Measurements from ENCODE around the gene ATG2B.

Gene ATG2B, protein sequence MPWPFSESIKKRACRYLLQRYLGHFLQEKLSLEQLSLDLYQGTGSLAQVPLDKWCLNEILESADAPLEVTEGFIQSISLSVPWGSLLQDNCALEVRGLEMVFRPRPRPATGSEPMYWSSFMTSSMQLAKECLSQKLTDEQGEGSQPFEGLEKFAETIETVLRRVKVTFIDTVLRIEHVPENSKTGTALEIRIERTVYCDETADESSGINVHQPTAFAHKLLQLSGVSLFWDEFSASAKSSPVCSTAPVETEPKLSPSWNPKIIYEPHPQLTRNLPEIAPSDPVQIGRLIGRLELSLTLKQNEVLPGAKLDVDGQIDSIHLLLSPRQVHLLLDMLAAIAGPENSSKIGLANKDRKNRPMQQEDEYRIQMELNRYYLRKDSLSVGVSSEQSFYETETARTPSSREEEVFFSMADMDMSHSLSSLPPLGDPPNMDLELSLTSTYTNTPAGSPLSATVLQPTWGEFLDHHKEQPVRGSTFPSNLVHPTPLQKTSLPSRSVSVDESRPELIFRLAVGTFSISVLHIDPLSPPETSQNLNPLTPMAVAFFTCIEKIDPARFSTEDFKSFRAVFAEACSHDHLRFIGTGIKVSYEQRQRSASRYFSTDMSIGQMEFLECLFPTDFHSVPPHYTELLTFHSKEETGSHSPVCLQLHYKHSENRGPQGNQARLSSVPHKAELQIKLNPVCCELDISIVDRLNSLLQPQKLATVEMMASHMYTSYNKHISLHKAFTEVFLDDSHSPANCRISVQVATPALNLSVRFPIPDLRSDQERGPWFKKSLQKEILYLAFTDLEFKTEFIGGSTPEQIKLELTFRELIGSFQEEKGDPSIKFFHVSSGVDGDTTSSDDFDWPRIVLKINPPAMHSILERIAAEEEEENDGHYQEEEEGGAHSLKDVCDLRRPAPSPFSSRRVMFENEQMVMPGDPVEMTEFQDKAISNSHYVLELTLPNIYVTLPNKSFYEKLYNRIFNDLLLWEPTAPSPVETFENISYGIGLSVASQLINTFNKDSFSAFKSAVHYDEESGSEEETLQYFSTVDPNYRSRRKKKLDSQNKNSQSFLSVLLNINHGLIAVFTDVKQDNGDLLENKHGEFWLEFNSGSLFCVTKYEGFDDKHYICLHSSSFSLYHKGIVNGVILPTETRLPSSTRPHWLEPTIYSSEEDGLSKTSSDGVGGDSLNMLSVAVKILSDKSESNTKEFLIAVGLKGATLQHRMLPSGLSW (N-terminal part only)

DNA sequence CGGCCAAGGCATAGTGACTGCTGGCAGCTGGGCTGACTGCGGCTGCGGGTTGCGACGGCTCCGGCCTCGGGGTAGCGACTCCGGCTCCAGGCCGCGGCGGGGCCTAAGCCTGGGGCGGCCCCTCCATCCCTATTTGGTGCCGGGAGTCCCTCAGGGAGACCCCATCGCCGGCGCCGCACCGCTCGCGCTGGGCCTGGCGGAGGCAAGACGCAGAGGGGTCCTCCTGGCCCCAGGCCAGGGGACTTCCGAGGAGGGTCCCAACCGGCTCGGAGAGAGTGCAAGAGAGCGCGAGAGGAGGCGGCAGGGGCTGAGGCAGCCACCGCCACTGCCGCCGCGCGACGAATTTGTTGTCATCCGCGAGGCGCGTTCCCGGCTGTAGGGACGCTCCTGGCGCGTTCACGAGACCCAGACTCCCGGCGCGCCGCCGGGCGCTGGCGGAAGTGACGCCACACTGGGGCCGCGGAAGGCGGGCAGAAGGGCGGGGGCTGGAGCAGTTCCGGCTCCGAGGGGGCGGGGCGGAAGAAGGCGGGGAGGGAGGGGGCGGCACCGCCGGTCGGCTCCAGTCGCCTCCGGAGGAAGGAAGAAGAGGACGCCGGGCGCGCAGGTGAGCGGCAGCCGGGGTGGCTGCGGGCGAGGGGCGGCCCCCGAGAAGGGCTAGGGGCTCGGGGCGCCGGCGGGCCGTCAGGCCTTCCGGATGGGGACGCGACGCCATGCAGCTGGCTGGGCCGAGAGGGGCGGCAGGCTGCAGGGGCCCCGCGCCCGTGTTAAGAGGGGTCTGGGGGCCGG, at the start of gene ATG2B, which contains the start of gene GSKIP:
ATG2B (minus strand) TSS at position 377 of the 786 bp plus-strand sequence; CDS start at position 12, 365 bp downstream.
GSKIP (plus strand) TSS at position 562 of the 786 bp plus-strand sequence. CDS start 18,722 bp downstream, outside the sequence.
- DNase-seq: peak; percentile 61 to 84

DNA sequence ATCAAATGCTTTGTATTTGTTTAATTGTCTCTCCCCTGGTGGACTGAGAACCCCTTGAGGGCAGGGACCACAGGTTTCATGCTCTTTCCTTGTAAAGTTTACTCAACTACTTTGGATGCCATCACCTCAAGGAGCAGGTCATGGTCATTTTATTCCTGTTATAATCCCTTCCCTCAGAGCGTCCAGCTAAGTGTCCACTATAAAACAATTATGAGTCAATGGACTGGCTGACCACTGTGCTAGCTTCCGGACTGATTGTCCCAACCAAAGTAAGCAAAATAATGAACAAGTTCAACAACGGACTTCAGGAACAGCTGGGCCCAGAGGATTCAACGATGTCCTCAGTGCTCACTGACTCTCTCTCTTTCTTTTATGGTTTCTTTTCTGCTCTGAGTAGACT, 47.0 kb upstream of the ATG2B start:
- DNase-seq: no peak

DNA sequence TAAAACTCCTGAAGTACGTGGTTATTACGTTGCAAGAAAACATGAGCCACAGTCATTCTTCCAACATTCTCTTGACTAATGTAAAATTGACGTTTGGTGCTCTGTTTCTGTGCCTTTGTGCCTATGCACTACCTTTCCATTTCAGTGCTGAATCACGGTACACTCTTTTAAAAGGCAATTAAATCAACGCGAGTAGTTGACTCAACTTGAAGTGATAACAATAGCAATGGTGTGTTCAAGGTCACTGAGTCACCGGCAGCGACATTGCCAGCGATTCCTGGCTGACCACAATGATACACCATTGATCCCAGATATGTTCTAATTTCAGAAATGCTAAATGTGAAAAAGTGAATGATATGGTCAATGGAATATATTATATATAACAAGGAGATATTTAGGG, 46.6 kb upstream of the ATG2B start:
- no peak for DNase-seq

DNA sequence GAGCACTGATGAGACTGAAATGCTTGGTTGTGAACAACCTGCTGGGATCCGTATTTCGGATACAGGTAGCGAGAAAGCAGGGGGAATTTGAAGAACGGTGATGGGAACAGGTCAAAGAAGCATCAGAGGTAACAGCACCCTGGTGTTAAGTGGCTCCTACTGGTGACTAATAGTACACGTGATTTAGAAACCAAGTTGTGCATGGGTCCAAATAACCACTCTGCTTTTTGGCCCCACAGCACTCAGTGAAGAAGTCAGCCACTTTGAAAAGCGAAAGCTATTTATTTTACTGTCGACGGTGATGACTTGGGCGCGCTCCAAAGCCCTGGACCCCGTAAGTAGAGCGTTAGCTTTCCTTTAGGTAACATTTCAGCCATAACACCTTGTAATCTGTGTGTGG, 45.5 kb upstream of the ATG2B start:
- no peak for DNase-seq

DNA sequence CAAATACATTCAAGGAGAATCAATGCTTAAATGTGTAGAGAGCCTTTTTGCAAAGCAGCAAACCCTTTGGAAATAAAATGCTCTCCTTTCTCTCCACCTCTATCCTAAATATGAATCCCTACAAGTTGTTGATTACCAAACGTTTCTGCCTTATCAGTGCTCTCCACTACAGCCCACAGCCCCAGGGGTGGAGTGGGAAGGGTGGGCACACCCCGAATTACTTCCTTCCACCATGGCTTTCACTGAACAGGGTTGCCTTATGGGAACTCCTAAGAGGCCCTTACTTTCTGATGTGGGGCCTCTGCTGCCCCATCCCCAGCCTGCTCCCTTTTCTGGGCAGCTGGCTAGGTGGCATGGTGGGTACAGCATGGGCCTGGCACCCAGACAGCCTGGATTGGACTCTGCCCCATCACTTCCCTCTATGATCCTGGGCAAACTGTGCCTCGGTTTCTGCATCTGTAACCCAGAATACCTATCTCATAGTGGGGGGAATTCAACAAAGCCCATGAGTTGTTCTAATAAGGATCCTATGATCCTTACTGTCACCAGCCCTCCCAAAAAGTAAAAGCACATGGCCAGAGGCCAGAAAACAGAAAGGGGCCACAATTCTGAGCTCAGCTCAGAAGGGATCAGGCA, 44.9 kb upstream of the ATG2B start:
- DNase-seq: no peak

DNA sequence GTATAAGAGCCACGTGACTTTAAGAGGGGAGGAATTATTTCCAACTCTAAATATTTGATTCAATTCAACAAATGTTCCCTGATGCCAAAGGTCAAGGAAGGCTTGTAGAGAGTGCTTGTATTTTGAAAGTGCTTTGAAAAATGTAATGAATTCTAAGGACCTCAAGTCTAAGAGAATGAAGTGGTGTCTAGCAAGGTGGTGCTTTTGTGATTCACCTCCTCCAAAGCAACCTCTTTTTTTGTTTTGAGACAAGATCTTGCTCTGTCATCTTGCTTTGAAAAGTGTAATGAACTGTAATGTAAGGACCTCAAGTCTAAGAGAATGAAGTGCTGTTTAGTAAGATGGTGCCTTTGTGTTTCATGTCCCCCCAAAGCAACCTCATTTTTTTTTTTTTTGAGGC, 42.5 kb upstream of the ATG2B start:
- DNase-seq: no peak

DNA sequence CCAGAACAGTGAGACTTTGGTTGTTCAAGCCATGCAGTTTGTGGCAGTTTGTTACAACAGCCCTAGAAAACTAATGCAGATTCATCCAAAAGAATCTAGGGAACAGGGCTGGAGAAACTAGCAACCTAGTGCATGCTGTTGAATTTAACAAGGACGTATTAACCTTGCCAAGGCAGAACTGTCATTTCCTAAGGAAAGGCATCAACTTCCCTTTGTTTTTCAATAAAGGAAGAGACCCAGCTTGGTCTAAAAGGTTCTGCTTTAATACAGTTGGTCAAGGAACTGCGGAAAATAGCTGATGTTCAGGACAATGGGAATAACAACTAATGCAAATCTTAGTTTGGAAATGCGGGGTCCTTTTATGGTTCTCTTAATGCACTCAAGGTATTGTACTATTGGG, 40.3 kb upstream of the ATG2B start:
- DNase-seq: no peak

DNA sequence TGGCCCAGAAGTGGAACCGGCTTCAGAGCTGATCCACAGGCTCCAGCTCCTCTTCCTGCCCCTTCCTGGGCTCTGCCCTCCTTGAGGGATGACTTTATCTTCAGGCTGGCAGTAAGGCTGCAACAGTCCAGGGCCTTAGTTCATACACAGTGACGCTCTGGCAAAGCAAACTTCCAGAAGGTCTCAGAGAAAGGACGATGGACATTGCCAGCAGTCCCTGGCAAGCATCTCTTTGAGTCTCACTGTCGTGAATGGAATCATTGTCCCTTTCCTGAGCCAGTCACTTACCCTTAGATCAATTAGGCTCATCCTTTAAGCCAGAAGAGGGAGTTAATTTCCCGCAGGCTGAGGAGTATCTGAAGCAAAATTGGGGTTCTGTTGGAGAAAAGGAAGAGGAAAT, 37.4 kb upstream of the ATG2B start:
- no peak for DNase-seq

DNA sequence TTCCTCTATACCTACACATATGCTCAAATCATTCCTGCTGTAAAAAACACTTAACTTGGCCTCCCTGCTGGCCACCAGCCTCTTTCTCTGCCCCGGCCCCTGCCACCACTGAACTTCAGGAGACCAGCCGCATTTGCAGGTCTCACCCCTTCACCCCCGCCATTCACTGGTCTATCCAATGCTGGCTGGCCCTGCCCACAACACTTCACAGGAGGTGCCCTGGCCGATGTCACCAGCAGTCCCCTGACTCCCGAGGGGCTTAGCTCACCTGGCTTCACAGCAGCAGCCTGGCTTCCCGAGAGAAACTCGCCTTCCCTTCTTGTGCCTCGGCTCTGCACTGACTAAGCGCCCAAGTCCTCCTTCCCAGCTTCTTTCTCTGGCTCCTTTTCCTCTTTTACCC, 36.3 kb upstream of the ATG2B start:
- DNase-seq: no peak

DNA sequence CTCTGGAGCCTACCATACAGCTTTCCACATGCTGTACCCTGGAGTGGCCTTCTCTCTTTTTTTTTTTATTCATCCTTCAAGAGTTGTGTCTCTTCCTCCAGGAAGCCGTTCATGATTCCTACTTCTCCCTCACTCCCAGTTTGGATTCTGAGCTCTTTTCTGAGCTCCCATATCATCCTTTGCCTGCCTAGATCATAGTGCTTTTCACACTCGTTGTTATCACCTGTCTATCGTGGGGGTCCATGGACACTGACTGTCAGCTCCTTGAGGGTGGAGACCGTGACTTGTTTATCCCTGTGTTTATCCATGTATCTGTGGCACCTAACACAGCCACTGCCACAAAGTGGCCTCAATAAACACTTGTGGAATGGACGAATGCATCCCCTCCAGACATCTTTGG, 35.8 kb upstream of the ATG2B start:
- DNase-seq: no peak

DNA sequence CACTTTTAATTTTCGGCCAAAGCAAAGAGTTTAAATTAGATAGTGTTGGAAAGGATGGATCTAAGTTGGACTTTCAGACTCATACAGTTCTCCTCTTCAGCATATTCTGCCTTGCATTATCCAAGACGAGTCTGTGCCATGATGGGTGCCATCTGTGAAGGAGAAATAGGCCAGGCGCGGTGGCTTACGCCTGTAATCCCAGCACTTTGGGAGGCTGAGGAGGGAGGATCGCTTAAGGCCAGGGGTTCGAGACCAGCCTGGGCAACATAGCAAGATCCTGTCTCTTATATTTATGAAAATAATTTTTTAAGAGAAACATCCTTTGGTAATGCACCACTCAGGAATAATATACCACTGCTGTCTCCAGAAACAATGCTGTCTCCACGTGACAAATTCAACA, 35.3 kb upstream of the ATG2B start:
- no peak for DNase-seq

DNA sequence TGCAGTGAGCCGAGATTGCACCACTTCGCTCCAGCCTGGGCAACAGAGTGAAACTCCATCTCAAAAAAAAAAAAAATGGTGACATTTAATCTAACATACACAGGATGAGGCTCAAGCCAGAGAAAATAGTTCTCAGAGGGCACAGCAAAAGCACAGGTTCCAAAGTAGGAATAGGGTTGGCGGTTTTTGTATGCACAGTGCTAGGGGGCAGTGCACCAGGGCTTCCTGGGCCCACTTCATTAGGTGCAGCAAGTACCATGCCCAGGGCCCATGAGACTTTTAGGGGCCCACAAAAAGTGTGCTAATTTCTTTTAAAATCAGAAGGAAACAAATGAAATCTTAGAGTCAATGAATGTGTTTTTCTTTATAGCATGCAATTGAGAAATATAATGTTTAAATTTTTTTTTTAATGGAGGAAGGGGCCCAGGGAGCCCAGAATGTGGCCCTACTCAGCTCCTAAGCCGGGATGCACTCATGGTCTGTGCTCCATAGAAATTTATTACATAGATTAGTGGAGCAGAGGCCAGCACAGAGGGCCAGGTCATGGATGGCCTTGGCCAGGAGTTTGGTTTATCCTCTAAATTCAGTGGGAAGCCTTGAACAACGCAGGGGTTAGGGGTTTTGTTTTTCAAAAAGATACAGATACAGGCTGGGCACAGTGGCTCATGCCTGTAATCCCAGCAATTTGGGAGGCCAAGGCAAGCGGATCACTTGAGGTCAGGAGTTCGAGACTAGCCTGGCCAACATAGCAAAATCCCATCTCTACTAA, 31.1 kb upstream of the ATG2B start:
- no peak for DNase-seq

DNA sequence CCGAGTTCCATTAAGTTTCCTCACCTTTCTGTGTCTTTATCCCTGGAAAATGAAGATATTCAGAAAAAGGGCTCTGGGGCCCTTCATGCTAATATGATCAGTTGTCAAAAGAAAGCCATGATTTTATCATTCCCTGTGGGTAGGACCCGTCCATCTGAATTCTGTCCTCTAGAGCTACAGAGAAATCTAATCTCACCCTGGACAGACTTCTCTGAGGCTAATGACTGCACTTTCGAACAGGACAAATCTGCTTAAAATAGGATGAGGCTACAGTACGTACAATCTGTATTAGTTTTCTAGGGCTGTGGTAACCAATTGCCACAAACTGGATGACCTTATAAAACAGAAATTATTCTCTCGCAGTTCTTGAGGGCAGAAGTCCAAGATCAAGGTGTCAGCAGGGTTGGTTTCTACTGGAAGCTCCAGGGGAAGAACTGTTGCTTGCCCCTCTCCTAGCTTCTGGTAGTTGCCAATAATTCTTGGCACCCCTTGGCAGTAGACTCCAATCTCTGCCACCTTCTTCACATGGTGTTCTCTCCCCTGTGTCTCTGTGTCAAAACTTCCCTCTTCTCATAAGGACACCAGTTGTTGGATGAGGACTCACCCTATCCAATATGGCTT, 30.0 kb upstream of the ATG2B start:
- no peak for DNase-seq

DNA sequence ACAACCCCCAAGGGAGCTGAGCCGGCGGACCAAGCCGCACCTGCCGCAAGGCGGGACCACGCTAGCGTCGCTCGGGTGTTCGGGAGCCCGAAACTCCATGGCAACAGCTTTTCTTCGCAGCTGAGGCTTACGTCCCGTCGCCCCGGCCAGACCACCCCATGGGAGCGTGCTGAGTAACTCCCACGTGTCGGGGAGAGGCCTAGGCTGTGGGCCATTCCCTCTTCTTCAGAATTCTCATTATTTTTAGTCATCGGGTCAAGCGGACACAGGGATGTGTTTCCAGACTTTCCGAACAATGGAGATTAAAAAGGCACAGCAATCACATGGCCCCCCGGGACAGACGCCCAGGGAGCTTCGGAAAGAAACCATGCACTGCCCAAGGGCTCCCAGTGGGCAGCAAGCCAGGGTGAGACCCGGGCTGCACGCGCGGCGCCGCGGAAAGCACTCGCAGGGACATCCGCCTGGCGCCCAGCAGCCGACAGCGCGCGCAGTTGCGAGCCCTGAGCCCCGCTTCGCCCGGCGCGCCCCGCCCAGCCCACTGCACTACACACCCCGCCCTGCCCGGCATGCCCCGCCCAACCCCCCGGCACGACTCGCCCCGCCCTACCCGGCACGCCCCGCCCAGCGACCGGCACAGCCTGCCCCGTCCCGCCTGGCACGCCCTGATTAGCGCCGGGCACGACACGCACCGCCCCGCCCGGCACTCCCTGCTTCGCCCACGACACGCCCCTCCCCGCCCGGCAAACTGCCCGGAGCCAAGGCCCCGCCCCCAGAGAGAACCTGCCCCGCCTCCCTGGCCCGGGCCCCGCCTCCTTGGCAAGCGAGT, 28.4 kb upstream of the ATG2B start:
- peak; percentile 61 to 89 for DNase-seq

DNA sequence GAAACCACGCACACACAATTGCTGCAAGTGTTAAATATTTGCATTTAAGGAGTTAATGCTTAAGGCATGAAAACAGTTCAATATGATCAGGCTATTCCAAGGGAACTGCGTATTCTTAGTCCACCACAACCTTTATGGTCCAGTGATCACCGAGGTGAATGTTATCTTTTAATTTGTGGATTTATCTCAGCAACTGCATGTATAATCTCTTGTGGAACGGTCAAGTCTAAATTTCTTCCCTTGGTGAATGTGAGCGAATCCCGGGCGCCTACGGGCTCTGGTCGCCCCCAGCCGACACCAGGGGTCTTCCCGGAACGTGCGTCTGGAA, 27.8 kb upstream of the ATG2B start:
- no peak for DNase-seq

DNA sequence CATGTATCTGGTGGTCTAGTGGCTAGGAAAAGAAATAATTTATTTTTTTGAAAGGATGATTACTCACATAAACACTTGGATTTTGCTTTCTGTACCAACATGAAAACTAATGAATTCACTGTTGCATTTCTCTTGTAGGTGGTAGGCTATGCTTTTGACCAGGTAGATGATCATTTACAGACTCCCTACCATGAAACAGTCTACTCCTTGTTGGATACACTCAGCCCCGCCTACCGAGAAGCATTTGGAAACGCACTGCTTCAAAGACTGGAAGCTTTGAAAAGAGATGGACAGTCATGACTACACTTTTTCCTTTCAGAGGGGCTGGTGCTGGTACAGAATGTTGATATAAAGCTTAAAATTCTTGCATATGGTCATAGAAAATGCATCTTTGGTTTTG, 22.2 kb upstream of the ATG2B start:
- DNase-seq: no peak

DNA sequence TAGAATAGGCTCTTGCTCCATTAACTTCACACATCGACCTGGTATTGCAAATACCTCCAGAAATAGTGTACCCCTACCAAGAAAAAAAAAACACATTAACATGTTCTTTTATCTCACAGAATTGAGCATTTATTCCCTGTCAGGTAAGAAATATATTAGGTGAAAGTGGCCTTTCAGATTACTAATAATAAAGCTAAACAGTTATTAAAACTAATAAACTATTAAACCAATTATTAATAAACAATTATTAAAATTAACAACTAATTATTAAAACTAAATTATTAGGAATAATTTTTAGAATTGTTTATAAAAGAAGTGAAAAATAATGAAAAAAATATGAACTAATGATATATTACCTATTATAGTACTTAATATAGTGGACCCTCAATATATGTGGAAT, 21.6 kb upstream of the ATG2B start:
- no peak for DNase-seq

DNA sequence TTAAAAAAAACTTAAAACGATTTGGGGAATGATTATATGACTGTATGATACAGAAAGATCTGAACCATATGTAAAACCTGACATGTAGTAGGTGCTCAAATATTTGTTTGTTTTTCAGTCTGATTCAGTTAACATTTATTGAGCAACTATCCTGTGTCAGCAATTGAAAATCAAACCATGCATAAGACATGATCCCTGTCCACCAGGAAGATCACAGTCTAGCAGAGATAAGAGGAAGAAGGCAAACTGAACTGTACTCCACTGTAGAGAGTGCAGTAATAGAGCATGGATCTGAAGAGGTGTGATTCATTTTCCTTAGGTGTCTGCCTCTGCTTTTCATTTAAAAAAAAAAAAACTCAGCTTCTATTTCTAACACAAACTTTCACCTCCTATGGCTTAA, 20.9 kb upstream of the ATG2B start:
- DNase-seq: no peak

DNA sequence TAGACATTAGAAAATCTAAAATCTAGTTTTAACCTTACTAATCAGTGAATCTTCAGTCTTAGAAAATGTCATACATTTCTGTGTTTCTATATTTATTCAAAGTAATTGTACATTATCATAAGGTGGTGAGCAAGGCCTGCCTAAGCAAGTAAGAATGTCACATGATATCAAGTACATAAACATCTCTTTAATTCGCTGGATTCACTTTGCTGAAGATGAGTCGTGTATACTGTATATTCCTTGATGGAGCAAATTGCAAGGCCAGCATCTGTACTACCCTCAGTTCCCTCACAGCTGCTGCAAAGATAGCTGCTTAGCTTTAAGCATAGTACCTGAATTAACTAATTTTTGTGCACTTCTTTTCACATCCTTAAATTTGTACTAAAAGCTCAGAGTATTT, 20.3 kb upstream of the ATG2B start:
- no peak for DNase-seq

DNA sequence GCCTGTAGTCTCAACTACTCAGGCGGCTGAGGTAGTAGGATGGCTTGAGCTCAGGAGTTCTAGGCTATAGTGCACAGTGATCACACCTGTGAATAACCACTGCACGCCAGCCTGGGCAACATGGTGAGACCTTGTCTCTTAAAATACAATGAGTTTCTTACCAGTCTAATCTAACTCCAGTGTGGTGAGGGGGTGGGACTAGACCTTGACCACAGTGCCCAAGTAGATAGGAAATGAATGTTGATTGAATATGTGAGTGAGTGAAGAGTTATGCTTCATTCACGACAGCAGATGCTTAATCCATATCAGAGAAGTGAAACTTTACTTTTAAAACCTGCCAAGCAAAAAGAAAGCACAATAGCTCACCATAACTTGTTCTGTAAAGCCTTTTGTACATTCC, 17.6 kb upstream of the ATG2B start:
- no peak for DNase-seq

All from SW 1271 (cell line).